HEK293 (cell line): ENCODE results near the gene EXTL1.

Source experiments
- CTCF ChIA-PET: fragments of 350-600 bp; formaldehyde crosslinking; extraction: SDS; loops from one replicate; lab custom pipeline; 2021; ENCODE audit warnings: antibody characterized with exemption; lab: Yijun Ruan, JAX
- POLR2A ChIA-PET: fragments of 300-600 bp; formaldehyde crosslinking; extraction: SDS; loops from one replicate; lab custom pipeline; 2020; ENCODE audit warnings: antibody characterized with exemption, inconsistent platforms; lab: Yijun Ruan, JAX
- H3K27ac ChIP-seq: fragments of 200-500 bp; sonication (Bioruptor generic); 2 replicates; pipeline ENCODE4 v1.5.1; 2014; ENCODE audit warnings: low read depth, low read length, control low read depth, inconsistent platforms; ENCODE audit errors: extremely low read depth
- H3K36me3 ChIP-seq, 2 experiments: fragments of 200-500 bp in 1 of 2; sonication (Bioruptor generic) in 1 of 2; 1 replicate in 1 of 2; 2 replicates in 1 of 2; pipeline ENCODE4 v1.5.1; 2014 to 2017; ENCODE audit warnings: inconsistent platforms in 2 of 2, low read length in 2 of 2; ENCODE audit not compliant: control insufficient read depth in 2 of 2, insufficient read depth in 1 of 2
- H3K4me1 ChIP-seq: fragments of 200-500 bp; sonication (Bioruptor generic); 2 replicates; pipeline ENCODE4 v1.5.1; 2014; ENCODE audit warnings: mild to moderate bottlenecking, low read length, inconsistent platforms; ENCODE audit not compliant: control insufficient read depth, insufficient read depth
- H3K4me3 ChIP-seq: 2 replicates; pipeline ENCODE4 v1.5.1; 2011; ENCODE audit warnings: low read depth, mild to moderate bottlenecking, control low read depth, low read length, moderate library complexity
- H3K9me3 ChIP-seq: fragments of 200-500 bp; sonication (Bioruptor generic); 2 replicates; pipeline ENCODE4 v1.5.1; 2014; ENCODE audit warnings: low read depth, low read length, inconsistent platforms; ENCODE audit not compliant: control insufficient read depth, insufficient read depth
- OVOL3 ChIP-seq: fragments of 450-650 bp; formaldehyde crosslinking; IDR thresholded peaks from 2 replicates; pipeline ENCODE4 v1.5.1; 2016; ENCODE audit warnings: missing biosample characterization, missing genetic modification characterization
- WT1 ChIP-seq: fragments of 450-650 bp; formaldehyde crosslinking; IDR thresholded peaks from 2 replicates; pipeline ENCODE4 v1.5.1; 2016; ENCODE audit warnings: missing biosample characterization, missing genetic modification characterization
- YY2 ChIP-seq: fragments of 450-650 bp; formaldehyde crosslinking; IDR thresholded peaks from 2 replicates; pipeline ENCODE4 v1.5.1; 2016; ENCODE audit warnings: missing biosample characterization, missing genetic modification characterization
- ZBTB8A ChIP-seq: fragments of 450-650 bp; formaldehyde crosslinking; IDR thresholded peaks from 2 replicates; pipeline ENCODE4 v1.5.1; 2016; ENCODE audit warnings: missing biosample characterization, missing genetic modification characterization
- ZNF169 ChIP-seq: fragments of 450-650 bp; formaldehyde crosslinking; IDR thresholded peaks from 2 replicates; pipeline ENCODE4 v1.5.1; 2016; ENCODE audit warnings: missing biosample characterization, missing genetic modification characterization
- ZNF184 ChIP-seq: fragments of 450-650 bp; IDR thresholded peaks from 2 replicates; pipeline ENCODE4 v1.5.1; 2018; ENCODE audit warnings: missing biosample characterization, mild to moderate bottlenecking, missing genetic modification characterization
- ZNF211 ChIP-seq: fragments of 450-650 bp; formaldehyde crosslinking; IDR thresholded peaks from 2 replicates; pipeline ENCODE4 v1.5.1; 2016; ENCODE audit warnings: low read depth, missing biosample characterization, missing genetic modification characterization
- ZNF214 ChIP-seq: fragments of 450-650 bp; formaldehyde crosslinking; IDR thresholded peaks from 2 replicates; pipeline ENCODE4 v1.5.1; 2017; ENCODE audit warnings: missing biosample characterization, mild to moderate bottlenecking, missing genetic modification characterization, borderline replicate concordance
- ZNF221 ChIP-seq: fragments of 450-650 bp; formaldehyde crosslinking; IDR thresholded peaks from 2 replicates; pipeline ENCODE4 v1.5.1; 2017; ENCODE audit warnings: missing biosample characterization, missing genetic modification characterization, borderline replicate concordance
- ZNF23 ChIP-seq: fragments of 450-650 bp; formaldehyde crosslinking; IDR thresholded peaks from 2 replicates; pipeline ENCODE4 v1.5.1; 2016; ENCODE audit warnings: missing biosample characterization, missing genetic modification characterization, borderline replicate concordance
- ZNF302 ChIP-seq: fragments of 450-650 bp; formaldehyde crosslinking; IDR thresholded peaks from 2 replicates; pipeline ENCODE4 v1.5.1; 2016; ENCODE audit warnings: missing biosample characterization, missing genetic modification characterization, low read depth
- ZNF473 ChIP-seq: fragments of 450-650 bp; formaldehyde crosslinking; IDR thresholded peaks from 2 replicates; pipeline ENCODE4 v1.5.1; 2017; ENCODE audit warnings: missing biosample characterization, missing genetic modification characterization
- ZNF514 ChIP-seq: fragments of 450-650 bp; formaldehyde crosslinking; IDR thresholded peaks from 2 replicates; pipeline ENCODE4 v1.5.1; 2016; ENCODE audit warnings: missing biosample characterization, missing genetic modification characterization
- ZNF544 ChIP-seq: fragments of 450-650 bp; formaldehyde crosslinking; IDR thresholded peaks from 2 replicates; pipeline ENCODE4 v1.5.0; 2017; ENCODE audit warnings: missing biosample characterization, missing genetic modification characterization
- ZNF747 ChIP-seq: fragments of 450-650 bp; formaldehyde crosslinking; IDR thresholded peaks from 2 replicates; pipeline ENCODE4 v1.5.1; 2016; ENCODE audit warnings: missing biosample characterization, missing genetic modification characterization
- TF ChIP-seq, protein P1 (sequence below): fragments of 450-650 bp; formaldehyde crosslinking; IDR thresholded peaks from 2 replicates; pipeline ENCODE4 v1.5.1; 2016; ENCODE audit warnings: missing biosample characterization, missing genetic modification characterization
- TF ChIP-seq, protein P2 (sequence below): fragments of 450-650 bp; formaldehyde crosslinking; IDR thresholded peaks from 2 replicates; pipeline ENCODE4 v1.5.1; 2017; ENCODE audit warnings: missing biosample characterization, missing genetic modification characterization
- TF ChIP-seq, protein P3 (sequence below): fragments of 450-650 bp; formaldehyde crosslinking; IDR thresholded peaks from 2 replicates; pipeline ENCODE4 v1.5.1; 2017; ENCODE audit warnings: missing biosample characterization, missing genetic modification characterization
- TF ChIP-seq, protein P4 (sequence below): fragments of 450-650 bp; IDR thresholded peaks from 2 replicates; pipeline ENCODE4 v1.5.1; 2018; ENCODE audit warnings: missing biosample characterization, missing genetic modification characterization
- TF ChIP-seq, protein P5 (sequence below): fragments of 450-650 bp; formaldehyde crosslinking; IDR thresholded peaks from 2 replicates; pipeline ENCODE4 v1.5.1; 2016; ENCODE audit warnings: missing biosample characterization, missing genetic modification characterization

Gene EXTL1

DNA sequence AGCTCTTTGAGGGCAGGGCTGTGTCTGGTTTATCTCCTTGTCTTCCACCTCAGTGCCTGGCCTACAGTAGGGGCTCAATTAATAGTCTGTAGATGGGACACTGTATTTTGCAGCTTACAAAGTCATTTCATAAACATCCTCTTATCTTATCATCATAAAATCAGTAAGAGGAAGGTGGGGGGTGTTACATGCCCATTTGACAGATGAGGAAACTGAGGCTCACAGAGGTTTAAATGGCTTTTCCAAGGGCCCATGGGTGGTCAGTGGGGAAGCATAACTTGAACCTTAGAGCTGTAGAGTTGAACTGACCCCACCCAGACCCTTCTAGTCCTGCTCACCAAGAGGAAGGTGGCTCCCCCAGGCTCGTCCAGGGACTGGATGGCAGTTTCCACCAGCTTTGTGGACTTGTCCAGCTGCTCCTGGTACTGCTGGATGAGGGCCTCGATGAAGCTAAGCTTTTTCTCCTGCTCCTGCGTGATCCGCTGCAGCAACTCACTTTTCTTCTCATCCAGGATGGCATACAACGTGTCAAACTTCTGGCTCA is 36.5 kb downstream of the EXTL1 start:
- TF ChIP-seq ZBTB8A (tag by site-specific recombination) (no peak), ZNF23 (tag by site-specific recombination) (no peak), ZNF214 (tag by site-specific recombination) (no peak), ZNF544 (tag by site-specific recombination) (no peak)
- Histone ChIP-seq H3K27ac (no peak overlapping the region), H3K4me1 (no peaks in the 10 kb centered on the region), H3K36me3 (no peaks in the 10 kb centered on the region), H3K4me3 (no peak overlapping the region), H3K9me3 (no peaks in the 10 kb centered on the region)
- ChIA-PET CTCF (interaction anchor here (0.6 to 2.2 kb wide), 4 partner anchors 22 to 118 kb away, joined by 3 to 9 read pairs (median 4); no protein-coding TSS in a partner anchor), POLR2A (no interaction called here)

DNA sequence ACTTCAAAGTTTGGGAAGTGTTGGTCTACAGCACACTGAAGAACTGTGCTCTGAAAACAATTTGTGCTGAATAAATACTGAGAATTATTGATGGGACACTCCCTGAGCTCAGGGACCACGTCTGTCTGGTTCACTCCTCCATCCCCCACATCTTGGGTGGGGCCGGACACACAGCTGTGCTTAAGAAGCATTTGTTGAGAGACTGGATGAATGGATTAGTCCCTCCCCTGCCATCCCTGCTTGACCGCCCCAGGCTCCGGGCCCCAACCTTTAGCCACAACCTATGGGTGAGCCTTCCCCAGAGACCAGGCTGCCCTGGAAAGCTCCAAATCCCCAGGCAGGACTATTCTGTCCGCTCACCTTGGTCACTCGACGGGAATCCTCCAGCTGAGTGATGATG is 38.3 kb downstream of the EXTL1 start:
- Histone ChIP-seq H3K4me1 (no peaks in the 10 kb centered on the region), H3K27ac (no peak overlapping the region), H3K9me3 (no peaks in the 10 kb centered on the region), H3K36me3 (no peaks in the 10 kb centered on the region), H3K4me3 (no peak overlapping the region)
- ChIA-PET CTCF (interaction anchor here (1.4 to 2.2 kb wide), 2 partner anchors 23 to 85 kb away, joined by 4 to 9 read pairs; no protein-coding TSS in a partner anchor), POLR2A (no interaction called here)
- no peak for TF ChIP-seq WT1 (tag by site-specific recombination)
- no peak for TF ChIP-seq ZNF473 (tag by site-specific recombination)
- TF ChIP-seq, protein P1, sequence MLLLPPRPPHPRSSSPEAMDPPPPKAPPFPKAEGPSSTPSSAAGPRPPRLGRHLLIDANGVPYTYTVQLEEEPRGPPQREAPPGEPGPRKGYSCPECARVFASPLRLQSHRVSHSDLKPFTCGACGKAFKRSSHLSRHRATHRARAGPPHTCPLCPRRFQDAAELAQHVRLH (tag by site-specific recombination), result no peak
- no peak for TF ChIP-seq ZNF544 (tag by site-specific recombination)
- TF ChIP-seq OVOL3, result no peak
- no peak for TF ChIP-seq ZNF221
- no peak for TF ChIP-seq ZNF302
- TF ChIP-seq, protein P2, sequence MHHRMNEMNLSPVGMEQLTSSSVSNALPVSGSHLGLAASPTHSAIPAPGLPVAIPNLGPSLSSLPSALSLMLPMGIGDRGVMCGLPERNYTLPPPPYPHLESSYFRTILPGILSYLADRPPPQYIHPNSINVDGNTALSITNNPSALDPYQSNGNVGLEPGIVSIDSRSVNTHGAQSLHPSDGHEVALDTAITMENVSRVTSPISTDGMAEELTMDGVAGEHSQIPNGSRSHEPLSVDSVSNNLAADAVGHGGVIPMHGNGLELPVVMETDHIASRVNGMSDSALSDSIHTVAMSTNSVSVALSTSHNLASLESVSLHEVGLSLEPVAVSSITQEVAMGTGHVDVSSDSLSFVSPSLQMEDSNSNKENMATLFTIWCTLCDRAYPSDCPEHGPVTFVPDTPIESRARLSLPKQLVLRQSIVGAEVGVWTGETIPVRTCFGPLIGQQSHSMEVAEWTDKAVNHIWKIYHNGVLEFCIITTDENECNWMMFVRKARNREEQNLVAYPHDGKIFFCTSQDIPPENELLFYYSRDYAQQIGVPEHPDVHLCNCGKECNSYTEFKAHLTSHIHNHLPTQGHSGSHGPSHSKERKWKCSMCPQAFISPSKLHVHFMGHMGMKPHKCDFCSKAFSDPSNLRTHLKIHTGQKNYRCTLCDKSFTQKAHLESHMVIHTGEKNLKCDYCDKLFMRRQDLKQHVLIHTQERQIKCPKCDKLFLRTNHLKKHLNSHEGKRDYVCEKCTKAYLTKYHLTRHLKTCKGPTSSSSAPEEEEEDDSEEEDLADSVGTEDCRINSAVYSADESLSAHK, result no peak
- TF ChIP-seq ZNF747 (tag by site-specific recombination), result no peak
- no peak for TF ChIP-seq ZNF514
- TF ChIP-seq, protein P3, sequence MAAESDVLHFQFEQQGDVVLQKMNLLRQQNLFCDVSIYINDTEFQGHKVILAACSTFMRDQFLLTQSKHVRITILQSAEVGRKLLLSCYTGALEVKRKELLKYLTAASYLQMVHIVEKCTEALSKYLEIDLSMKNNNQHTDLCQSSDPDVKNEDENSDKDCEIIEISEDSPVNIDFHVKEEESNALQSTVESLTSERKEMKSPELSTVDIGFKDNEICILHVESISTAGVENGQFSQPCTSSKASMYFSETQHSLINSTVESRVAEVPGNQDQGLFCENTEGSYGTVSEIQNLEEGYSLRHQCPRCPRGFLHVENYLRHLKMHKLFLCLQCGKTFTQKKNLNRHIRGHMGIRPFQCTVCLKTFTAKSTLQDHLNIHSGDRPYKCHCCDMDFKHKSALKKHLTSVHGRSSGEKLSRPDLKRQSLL (tag by site-specific recombination), result no peak
- TF ChIP-seq ZNF169 (tag by site-specific recombination), result no peak

DNA sequence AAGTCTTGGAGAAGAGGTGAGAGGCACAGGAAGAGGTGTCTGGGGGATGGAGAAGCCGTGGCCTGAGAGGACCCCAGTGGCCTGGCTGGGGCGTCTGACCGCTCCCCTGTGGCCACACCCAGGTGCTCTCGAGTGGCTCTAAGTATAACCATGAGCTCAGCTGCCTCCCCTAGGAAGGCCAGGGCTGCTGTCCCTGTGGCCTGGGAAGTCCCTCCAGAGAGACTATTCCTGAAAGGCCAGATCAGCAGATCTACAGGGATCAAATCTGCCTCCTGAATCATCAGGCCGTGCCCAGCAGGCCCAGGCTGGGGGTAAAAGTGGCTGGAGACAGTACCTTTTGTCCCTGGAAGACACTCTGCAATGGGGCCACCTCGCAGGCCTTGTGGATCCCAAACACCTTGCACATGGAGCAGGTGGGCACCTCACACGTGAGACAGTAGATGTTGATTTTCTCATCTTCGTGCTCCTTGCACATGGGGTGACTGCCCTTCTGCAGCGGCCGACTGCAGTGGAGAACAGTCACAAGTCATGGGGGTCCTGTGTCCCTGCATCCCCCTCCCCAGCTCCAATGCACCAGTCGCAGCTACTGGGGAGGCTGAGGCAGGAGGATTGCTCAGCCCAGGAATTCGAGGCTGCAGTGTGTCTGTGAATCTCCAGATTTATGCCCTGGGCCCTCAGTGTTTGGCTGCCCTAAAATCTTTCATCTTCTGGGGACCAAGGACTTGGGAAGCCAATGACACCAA is 39.4 kb downstream of the EXTL1 start:
- no peak overlapping the region for H3K27ac ChIP-seq
- no peaks in the 10 kb centered on the region for H3K4me1 ChIP-seq
- H3K4me3 ChIP-seq, result no peak overlapping the region
- no peaks in the 10 kb centered on the region for H3K9me3 ChIP-seq
- CTCF ChIA-PET, result interaction anchor here (0.6 to 1.4 kb wide), 2 partner anchors 84 to 244 kb away, joined by 4 to 8 read pairs; no protein-coding TSS in a partner anchor
- H3K36me3 ChIP-seq, result no peaks in the 10 kb centered on the region
- POLR2A ChIA-PET, result no interaction called here
- TF ChIP-seq ZNF211 (tag by site-specific recombination), result no peak
- no peak for TF ChIP-seq YY2 (tag by site-specific recombination)
- TF ChIP-seq, protein P4, sequence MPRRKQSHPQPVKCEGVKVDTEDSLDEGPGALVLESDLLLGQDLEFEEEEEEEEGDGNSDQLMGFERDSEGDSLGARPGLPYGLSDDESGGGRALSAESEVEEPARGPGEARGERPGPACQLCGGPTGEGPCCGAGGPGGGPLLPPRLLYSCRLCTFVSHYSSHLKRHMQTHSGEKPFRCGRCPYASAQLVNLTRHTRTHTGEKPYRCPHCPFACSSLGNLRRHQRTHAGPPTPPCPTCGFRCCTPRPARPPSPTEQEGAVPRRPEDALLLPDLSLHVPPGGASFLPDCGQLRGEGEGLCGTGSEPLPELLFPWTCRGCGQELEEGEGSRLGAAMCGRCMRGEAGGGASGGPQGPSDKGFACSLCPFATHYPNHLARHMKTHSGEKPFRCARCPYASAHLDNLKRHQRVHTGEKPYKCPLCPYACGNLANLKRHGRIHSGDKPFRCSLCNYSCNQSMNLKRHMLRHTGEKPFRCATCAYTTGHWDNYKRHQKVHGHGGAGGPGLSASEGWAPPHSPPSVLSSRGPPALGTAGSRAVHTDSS (tag by site-specific recombination), result no peak
- no peak for TF ChIP-seq ZNF184 (tag by site-specific recombination)
- TF ChIP-seq, protein P2, result no peak
- TF ChIP-seq, protein P5, sequence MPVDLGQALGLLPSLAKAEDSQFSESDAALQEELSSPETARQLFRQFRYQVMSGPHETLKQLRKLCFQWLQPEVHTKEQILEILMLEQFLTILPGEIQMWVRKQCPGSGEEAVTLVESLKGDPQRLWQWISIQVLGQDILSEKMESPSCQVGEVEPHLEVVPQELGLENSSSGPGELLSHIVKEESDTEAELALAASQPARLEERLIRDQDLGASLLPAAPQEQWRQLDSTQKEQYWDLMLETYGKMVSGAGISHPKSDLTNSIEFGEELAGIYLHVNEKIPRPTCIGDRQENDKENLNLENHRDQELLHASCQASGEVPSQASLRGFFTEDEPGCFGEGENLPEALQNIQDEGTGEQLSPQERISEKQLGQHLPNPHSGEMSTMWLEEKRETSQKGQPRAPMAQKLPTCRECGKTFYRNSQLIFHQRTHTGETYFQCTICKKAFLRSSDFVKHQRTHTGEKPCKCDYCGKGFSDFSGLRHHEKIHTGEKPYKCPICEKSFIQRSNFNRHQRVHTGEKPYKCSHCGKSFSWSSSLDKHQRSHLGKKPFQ (tag by site-specific recombination), result no peak
